GM12878 (cell line): ENCODE results near the gene FAM228B. TPM values are rescaled to one million over a fixed set of nuclear protein-coding genes. Genes with fewer than 3 reads are reported as not detected.
A peak's percentile ranks its signal among the peaks of the same experiment; 100 is the strongest.

ENCODE experiments used
- ATAC-seq: fragments of 200-7000 bp; cut with Tn5 transposase; 3 replicates; pipeline ENCODE4 v1.9.1; 2020; ENCODE audit warnings: mild to moderate bottlenecking, moderate library complexity
- BruUV-seq: library from RNA; stranded (reverse); fragments of 400-500 nt; replicated peaks from 2 replicates; lab custom pipeline; 2021; lab: Mats Ljungman, UMichigan
- CTCF ChIA-PET: fragments of 300-600 bp; sonication (Branson Sonifier 250); formaldehyde crosslinking; extraction: SDS; loops from one replicate; lab custom pipeline; 2021; ENCODE audit warnings: inconsistent platforms; lab: Yijun Ruan, JAX
- POLR2A ChIA-PET: fragments of 350-600 bp; formaldehyde crosslinking; extraction: SDS; loops from one replicate; lab custom pipeline; 2021; ENCODE audit warnings: inconsistent platforms; lab: Charles Lee
- RAD21 ChIA-PET: fragments of 300-600 bp; sonication (Branson Sonifier 250); formaldehyde crosslinking; loops from one replicate; lab custom pipeline; 2023; ENCODE audit warnings: antibody characterized with exemption; ENCODE audit not compliant: unreplicated experiment; lab: Charles Lee
- SMC1A ChIA-PET: fragments of 300-600 bp; sonication (Branson Sonifier 250); formaldehyde crosslinking; loops from one replicate; lab custom pipeline; 2023; ENCODE audit not compliant: unreplicated experiment, uncharacterized antibody; lab: Charles Lee
- DNase-seq: peaks from one replicate; pipeline ENCODE4 v3.0.0-alpha.2; 2011; ENCODE audit warnings: low read depth, low spot score
- FAIRE-seq: peaks from 3 replicates; lab custom pipeline; 2011; peaks lifted over from hg19 to GRCh38; lab: Jason Lieb, UNC
- H2AFZ ChIP-seq: 2 replicates; pipeline ENCODE4 v1.6.0; 2011; ENCODE audit warnings: low read depth, low read length, control low read depth; ENCODE audit not compliant: control insufficient read depth
- H3K27ac ChIP-seq: 2 replicates; pipeline ENCODE4 v1.5.1; 2011; ENCODE audit warnings: control low read depth; ENCODE audit not compliant: control insufficient read depth, insufficient read depth
- H3K27me3 ChIP-seq, 2 experiments: replicated peaks in 1 of 2; 2 replicates each; pipeline versions ENCODE4 v1.6.0 to v1.6.1; 2011; ENCODE audit warnings: low read length in 1 of 2; ENCODE audit not compliant: control insufficient read depth in 2 of 2, insufficient read depth in 2 of 2
- H3K36me3 ChIP-seq, 2 experiments: 2 replicates each; pipeline ENCODE4 v1.5.1; 2011; ENCODE audit warnings: low read length in 1 of 2; ENCODE audit not compliant: control insufficient read depth in 2 of 2, insufficient read depth in 2 of 2
- H3K4me1 ChIP-seq: 2 replicates; pipeline ENCODE4 v1.6.1; 2011; ENCODE audit warnings: mild to moderate bottlenecking, low read length, moderate library complexity, mixed read lengths; ENCODE audit not compliant: control insufficient read depth, insufficient read depth
- H3K4me2 ChIP-seq: 2 replicates; pipeline ENCODE4 v1.6.0; 2011; ENCODE audit warnings: control low read depth; ENCODE audit not compliant: control insufficient read depth, insufficient read depth
- H3K4me3 ChIP-seq: fragments of 200-600 bp; sonication (generic); 2 replicates; pipeline ENCODE4 v1.5.1; 2016
- H3K79me2 ChIP-seq: 2 replicates; pipeline ENCODE4 v1.6.0; 2011; ENCODE audit warnings: low read length; ENCODE audit not compliant: control insufficient read depth, insufficient read depth
- H3K9ac ChIP-seq: 2 replicates; pipeline ENCODE4 v1.8.0; 2011; ENCODE audit warnings: low read length, control low read depth, mixed read lengths; ENCODE audit not compliant: control insufficient read depth, insufficient read depth
- H3K9me3 ChIP-seq: replicated peaks from 3 replicates; pipeline ENCODE4 v1.5.1; 2011; ENCODE audit warnings: mild to moderate bottlenecking, low read length; ENCODE audit not compliant: control insufficient read depth, insufficient read depth
- H4K20me1 ChIP-seq: 2 replicates; pipeline ENCODE4 v1.6.0; 2011; ENCODE audit not compliant: control insufficient read depth, insufficient read depth
- CBX5 ChIP-seq: sonication (generic); IDR thresholded peaks from 2 replicates; pipeline ENCODE4 v1.6.1; 2016; ENCODE audit warnings: low read depth, moderate library complexity, mild to moderate bottlenecking, inconsistent platforms
- CREB1 ChIP-seq: IDR thresholded peaks from 2 replicates; pipeline ENCODE4 v1.6.1; 2012; ENCODE audit warnings: low read depth, mild to moderate bottlenecking, inconsistent platforms
- DPF2 ChIP-seq: fragments of 450-650 bp; IDR thresholded peaks from 2 replicates; pipeline ENCODE4 v1.6.1; 2017; ENCODE audit warnings: mild to moderate bottlenecking
- HDGF ChIP-seq: fragments of 450-650 bp; IDR thresholded peaks from 2 replicates; pipeline ENCODE4 v1.6.1; 2016; ENCODE audit warnings: antibody characterized with exemption
- NBN ChIP-seq: fragments of 450-650 bp; IDR thresholded peaks from 2 replicates; pipeline ENCODE4 v1.6.1; 2016
- NR2C1 ChIP-seq: fragments of 450-650 bp; IDR thresholded peaks from 2 replicates; pipeline ENCODE4 v1.6.1; 2017; ENCODE audit warnings: antibody characterized with exemption, mild to moderate bottlenecking, moderate library complexity
- RUNX3 ChIP-seq: IDR thresholded peaks from 2 replicates; pipeline ENCODE4 v1.6.1; 2012; ENCODE audit warnings: low read length, inconsistent platforms
- WGBS: methylation state at CpG from one replicate; pipeline ENCODE4 v1.1.6; 2016; ENCODE audit warnings: low lambda C conversion rate; ENCODE audit not compliant: insufficient replicate concordance, insufficient coverage; ENCODE audit errors: missing lambda C conversion rate; 5-methylcytosine and 5-hydroxymethylcytosine counted together
- in situ Hi-C: fragments of 300-500 bp; cut with MboI; formaldehyde crosslinking; loops from 9 replicates; pipeline ENCODE4 v1.14.3; 2018; ENCODE audit warnings: mixed read lengths
- intact Hi-C: fragments of 100-400 bp; cut with micrococcal nuclease; formaldehyde crosslinking; loops from one replicate; pipeline ENCODE4 v1.14.2; 2022; ENCODE audit not compliant: unreplicated experiment
- polyA plus RNA-seq, 11 experiments: library from polyadenylated mRNA; depleted of rRNA in 4 of 11; unstranded in 6 of 11; stranded (reverse) in 5 of 11; fragments of >200 nt; fragmentation: Nextera tagmentation in 4 of 11; fragmentation: Illumina TruSeq in 1 of 11; extraction: Ambion mirVana in 4 of 11; extraction: Trizol in 1 of 11; gene quantifications; 1 replicate in 1 of 11; 2 replicates in 10 of 11; pipeline versions ENCODE4 v1.2.1 to v1.2.3, GENCODE V29; 2011 to 2016; ENCODE audit warnings: inconsistent platforms in 2 of 11, missing spikeins in 2 of 11, low read depth in 1 of 11
- total RNA-seq, 4 experiments: library from RNA; depleted of rRNA in 3 of 4; stranded (reverse); fragments of >200 nt in 3 of 4; fragmentation: Illumina TruSeq in 1 of 4; extraction: Trizol in 1 of 4; gene quantifications; 2 replicates each; pipeline versions ENCODE4 v1.2.1 to v1.2.3, GENCODE V29; 2013 to 2021
- TF ChIP-seq, protein P1 (sequence below): fragments of 450-650 bp; IDR thresholded peaks from 2 replicates; pipeline ENCODE4 v1.6.1; 2016; ENCODE audit warnings: mild to moderate bottlenecking

FAM228B gene
- total and polyA plus RNA-seq, 10 of the 15 experiments (the other 5 are each of a cell fraction or from before 2014, with no cell fraction given) = 3.9 to 11.0 (median 7.5) TPM

DNA sequence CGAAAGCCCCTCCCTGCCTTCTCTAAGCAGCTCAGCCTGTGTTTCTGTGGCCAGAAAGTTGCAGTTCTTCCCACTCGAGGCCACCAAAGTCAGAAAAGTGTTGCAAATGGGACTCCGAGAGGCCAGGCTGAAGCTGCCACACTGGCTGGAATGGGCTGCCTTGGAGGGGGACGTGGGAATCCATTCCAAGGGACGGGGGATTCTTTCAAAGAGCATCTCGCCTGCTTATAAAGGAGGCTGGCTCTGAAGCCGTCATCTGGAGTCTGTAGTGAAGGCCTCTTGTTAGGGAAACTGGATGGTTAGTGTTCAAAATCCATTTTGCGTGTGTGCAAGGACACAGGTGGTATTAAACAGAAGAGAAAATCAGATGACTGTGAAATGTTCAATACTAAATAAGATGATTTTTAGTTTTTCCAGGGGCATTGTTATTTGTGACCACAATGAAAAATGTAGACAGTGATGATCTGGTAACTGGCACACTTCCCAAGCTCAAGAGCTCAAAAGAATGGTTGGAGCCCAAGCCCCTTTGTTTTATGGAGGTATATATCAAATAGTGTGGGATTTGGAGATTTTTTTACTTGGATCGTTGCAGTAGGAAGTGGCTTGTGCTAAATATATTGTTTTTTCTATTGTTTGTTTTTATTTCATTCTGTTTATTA is 782 bp downstream of the FAM228B start:
- H3K9me3 ChIP-seq = no peaks in the 10 kb centered on the region
- DNase-seq (peak; percentile 24), FAIRE-seq (no peak), ATAC-seq (peak; percentile 8)
- H3K79me2 ChIP-seq = peaks cover 9% of the 10 kb centered on the region
- ChIA-PET SMC1A (interaction anchor here (0.6 to 2.8 kb wide), 11 partner anchors 9 to 218 kb away, joined by 3 to 14 read pairs (median 4); partner anchors contain the start of genes SF3B6 and TP53I3), CTCF (interaction anchor here (0.8 to 3.2 kb wide), 7 partner anchors 40 to 300 kb away, joined by 3 to 16 read pairs (median 4); partner anchors contain the start of genes SF3B6 and TP53I3), POLR2A (interaction anchor here (1.3 to 2.0 kb wide), 3 partner anchors 41 to 206 kb away, joined by 3 to 5 read pairs (median 3); partner anchors contain the start of gene ATAD2B), RAD21 (interaction anchor here (0.6 to 2.0 kb wide), 9 partner anchors 36 to 299 kb away, joined by 3 to 13 read pairs (median 3); partner anchors contain the start of genes ATAD2B, SF3B6, TP53I3 and WDCP)
- H3K36me3 ChIP-seq = no peaks in the 10 kb centered on the region
- intact Hi-C loops = loop anchor here (1.0 to 2.0 kb wide), 2 partner anchors 41 to 197 kb away; partner anchors contain the start of gene ATAD2B
- TF ChIP-seq RUNX3 (peak; percentile 56), CREB1 (0 out of 2 replicates have a peak, but pooled peaks have one; percentile 5), NBN (0 out of 2 replicates have a peak, but pooled peaks have one; percentile 25), CBX5 (0 out of 2 replicates have a peak, but pooled peaks have one; percentile 5), DPF2 (no peak), HDGF (0 out of 2 replicates have a peak, but pooled peaks have one; percentile 47), NR2C1 (no peak)
- TF ChIP-seq, protein P1, sequence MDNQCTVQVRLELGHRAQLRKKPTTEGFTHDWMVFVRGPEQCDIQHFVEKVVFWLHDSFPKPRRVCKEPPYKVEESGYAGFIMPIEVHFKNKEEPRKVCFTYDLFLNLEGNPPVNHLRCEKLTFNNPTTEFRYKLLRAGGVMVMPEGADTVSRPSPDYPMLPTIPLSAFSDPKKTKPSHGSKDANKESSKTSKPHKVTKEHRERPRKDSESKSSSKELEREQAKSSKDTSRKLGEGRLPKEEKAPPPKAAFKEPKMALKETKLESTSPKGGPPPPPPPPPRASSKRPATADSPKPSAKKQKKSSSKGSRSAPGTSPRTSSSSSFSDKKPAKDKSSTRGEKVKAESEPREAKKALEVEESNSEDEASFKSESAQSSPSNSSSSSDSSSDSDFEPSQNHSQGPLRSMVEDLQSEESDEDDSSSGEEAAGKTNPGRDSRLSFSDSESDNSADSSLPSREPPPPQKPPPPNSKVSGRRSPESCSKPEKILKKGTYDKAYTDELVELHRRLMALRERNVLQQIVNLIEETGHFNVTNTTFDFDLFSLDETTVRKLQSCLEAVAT = peak; percentile 53; the same call in 1 of the 2 replicates
- no peaks in the 10 kb centered on the region for H3K27me3 ChIP-seq
- no peaks in the 10 kb centered on the region for H3K4me1 ChIP-seq
- H3K9ac ChIP-seq = peak overlapping the region; percentile 92
- H3K4me2 ChIP-seq = peak overlapping the region; percentile 97
- no peaks in the 10 kb centered on the region for H4K20me1 ChIP-seq
- 0% methylated on average over 9 of the region's 9 CpGs for WGBS
- peak overlapping the region; percentile 82 for H3K4me3 ChIP-seq
- peak overlapping the region; percentile 90 for H3K27ac ChIP-seq
- in situ Hi-C loops = no loop called here
- H2AFZ ChIP-seq = peak overlapping the region; percentile 97
- no TSS peak for BruUV-seq
